IMR-90 (cell line): ENCODE measurements around the gene IGFBPL1. TPM values are rescaled to one million over a fixed set of nuclear protein-coding genes. Genes with fewer than 3 reads are reported as not detected.

Experiments used
- ATAC-seq: fragments of 200-7000 bp; cut with Tn5 transposase; 2 replicates; pipeline ENCODE4 v1.9.1; 2020; ENCODE audit warnings: low read depth, mild to moderate bottlenecking, moderate library complexity
- BruUV-seq: library from RNA; stranded (reverse); fragments of 400-500 nt; replicated peaks from 2 replicates; lab custom pipeline; 2021; lab: Mats Ljungman, UMichigan
- CTCF ChIA-PET: fragments of 300-600 bp; formaldehyde crosslinking; extraction: SDS; loops from one replicate; lab custom pipeline; 2021; ENCODE audit warnings: antibody characterized with exemption; lab: Yijun Ruan, JAX
- POLR2A ChIA-PET: fragments of 300-600 bp; sonication (Branson Sonifier 250); formaldehyde crosslinking; loops from one replicate; lab custom pipeline; 2022; ENCODE audit warnings: antibody characterized with exemption; ENCODE audit not compliant: unreplicated experiment; lab: Charles Lee
- DNase-seq: peaks from one replicate; pipeline ENCODE4 v3.0.0; 2013
- H2AFZ ChIP-seq: replicated peaks from 2 replicates; pipeline ENCODE3; 2013; ENCODE audit warnings: low read length, mild to moderate bottlenecking; ENCODE audit not compliant: poor library complexity
- H2AK5ac ChIP-seq: 2 replicates; pipeline ENCODE4 v1.6.1; 2013; ENCODE audit warnings: low read depth, low read length, inconsistent platforms
- H2AK9ac ChIP-seq: replicated peaks from 2 replicates; pipeline ENCODE3; 2013; ENCODE audit warnings: mild to moderate bottlenecking, low read depth, low read length, moderate library complexity; ENCODE audit not compliant: poor library complexity
- H2BK120ac ChIP-seq: 2 replicates; pipeline ENCODE4 v1.6.1; 2013; ENCODE audit warnings: low read depth, low read length, inconsistent platforms
- H2BK15ac ChIP-seq: 3 replicates; pipeline ENCODE4 v1.6.1; 2013; ENCODE audit warnings: low read depth, low read length, inconsistent platforms
- H2BK20ac ChIP-seq: 2 replicates; pipeline ENCODE4 v1.6.1; 2013; ENCODE audit warnings: low read depth, mild to moderate bottlenecking, inconsistent platforms, low read length, moderate library complexity
- H2BK5ac ChIP-seq: 2 replicates; pipeline ENCODE4 v1.6.1; 2013; ENCODE audit warnings: mild to moderate bottlenecking, low read depth, low read length, inconsistent platforms; ENCODE audit not compliant: poor library complexity, severe bottlenecking
- H3K14ac ChIP-seq: replicated peaks from 2 replicates; pipeline ENCODE4 v1.6.1; 2013; ENCODE audit warnings: low read depth, low read length, inconsistent platforms
- H3K18ac ChIP-seq: 2 replicates; pipeline ENCODE4 v1.6.1; 2013; ENCODE audit warnings: low read depth, low read length, control low read depth
- H3K23ac ChIP-seq: 2 replicates; pipeline ENCODE4 v1.6.1; 2013; ENCODE audit warnings: low read depth, low read length, inconsistent platforms
- H3K27ac ChIP-seq: 2 replicates; pipeline ENCODE4 v1.5.1; 2013; ENCODE audit warnings: mild to moderate bottlenecking, control low read depth, low read length; ENCODE audit not compliant: insufficient read depth
- H3K27me3 ChIP-seq: 2 replicates; pipeline ENCODE4 v1.6.1; 2013; ENCODE audit warnings: low read length; ENCODE audit not compliant: control insufficient read depth, insufficient read depth
- H3K36me3 ChIP-seq: 2 replicates; pipeline ENCODE4 v1.6.1; 2013; ENCODE audit warnings: low read length, mixed read lengths; ENCODE audit not compliant: control insufficient read depth, insufficient read depth
- H3K4ac ChIP-seq: 2 replicates; pipeline ENCODE4 v1.6.1; 2013; ENCODE audit warnings: low read depth, low read length, inconsistent platforms
- H3K4me1 ChIP-seq: 2 replicates; pipeline ENCODE4 v1.6.1; 2013; ENCODE audit warnings: low read length, mixed read lengths; ENCODE audit not compliant: control insufficient read depth, insufficient read depth
- H3K4me2 ChIP-seq: 2 replicates; pipeline ENCODE4 v1.6.1; 2013; ENCODE audit warnings: low read depth, mild to moderate bottlenecking, control low read depth, low read length, moderate library complexity
- H3K4me3 ChIP-seq: 2 replicates; pipeline ENCODE4 v1.5.1; 2013; ENCODE audit warnings: low read depth, mild to moderate bottlenecking, control low read depth, low read length, moderate library complexity; ENCODE audit not compliant: insufficient read depth
- H3K56ac ChIP-seq: 2 replicates; pipeline ENCODE4 v1.6.1; 2013; ENCODE audit warnings: low read length, inconsistent platforms; ENCODE audit not compliant: insufficient read depth; ENCODE audit errors: extremely low read depth
- H3K79me1 ChIP-seq, 2 experiments: 2 replicates each; pipeline ENCODE4 v1.6.1; 2013; ENCODE audit warnings: low read length in 2 of 2, inconsistent platforms in 1 of 2, low read depth in 1 of 2
- H3K9ac ChIP-seq: 2 replicates; pipeline ENCODE4 v1.6.1; 2013; ENCODE audit warnings: low read depth, low read length, control low read depth
- H3K9me1 ChIP-seq: 2 replicates; pipeline ENCODE4 v1.6.1; 2013; ENCODE audit warnings: low read length, inconsistent platforms; ENCODE audit not compliant: insufficient read depth
- H3K9me3 ChIP-seq: 2 replicates; pipeline ENCODE4 v1.6.1; 2013; ENCODE audit warnings: low read length; ENCODE audit not compliant: control insufficient read depth, insufficient read depth
- H4K20me1 ChIP-seq: 2 replicates; pipeline ENCODE4 v1.6.1; 2013; ENCODE audit warnings: low read length, inconsistent platforms; ENCODE audit not compliant: insufficient read depth
- H4K5ac ChIP-seq: 2 replicates; pipeline ENCODE4 v1.6.1; 2013; ENCODE audit warnings: mild to moderate bottlenecking, low read depth, low read length, control low read depth
- H4K8ac ChIP-seq, 2 experiments: 2 replicates each; pipeline ENCODE4 v1.6.1; 2013; ENCODE audit warnings: low read depth in 2 of 2, low read length in 2 of 2, control low read depth in 1 of 2, inconsistent platforms in 1 of 2
- H4K91ac ChIP-seq: 2 replicates; pipeline ENCODE4 v1.6.1; 2013; ENCODE audit warnings: low read depth, low read length, inconsistent platforms; ENCODE audit not compliant: insufficient read depth
- BHLHE40 ChIP-seq: fragments of 150-350 bp; IDR thresholded peaks from 2 replicates; pipeline ENCODE4 v1.6.1; 2016; ENCODE audit warnings: mild to moderate bottlenecking, low read depth, low read length
- CEBPB ChIP-seq: IDR thresholded peaks from 2 replicates; pipeline ENCODE4 v1.6.1; 2012; ENCODE audit warnings: low read depth, low read length, improper control_type of control experiment
- CHD1 ChIP-seq: IDR thresholded peaks from 2 replicates; pipeline ENCODE4 v1.6.1; 2012; ENCODE audit warnings: low read depth, low read length, improper control_type of control experiment
- FOS ChIP-seq: fragments of 150-350 bp; IDR thresholded peaks from 2 replicates; pipeline ENCODE4 v1.6.1; 2016; ENCODE audit warnings: low read depth, low read length
- MAFK ChIP-seq: IDR thresholded peaks from 2 replicates; pipeline ENCODE4 v1.6.1; 2012; ENCODE audit warnings: low read depth, low read length, improper control_type of control experiment
- MAZ ChIP-seq: IDR thresholded peaks from 2 replicates; pipeline ENCODE4 v1.6.1; 2012; ENCODE audit warnings: low read depth, mild to moderate bottlenecking, low read length, improper control_type of control experiment, moderate library complexity, borderline replicate concordance
- MXI1 ChIP-seq: IDR thresholded peaks from 2 replicates; pipeline ENCODE4 v1.6.1; 2012; ENCODE audit warnings: low read depth, mild to moderate bottlenecking, low read length, moderate library complexity, borderline replicate concordance
- NFE2L2 ChIP-seq: fragments of 150-350 bp; IDR thresholded peaks from 2 replicates; pipeline ENCODE4 v1.6.1; 2016; ENCODE audit warnings: low read depth, mild to moderate bottlenecking, low read length
- POLR2A ChIP-seq: IDR thresholded peaks from 2 replicates; pipeline ENCODE4 v1.6.1; 2012; ENCODE audit warnings: mild to moderate bottlenecking, low read depth, low read length
- RAD21 ChIP-seq: IDR thresholded peaks from 2 replicates; pipeline ENCODE4 v1.6.1; 2012; ENCODE audit warnings: low read length, improper control_type of control experiment
- RCOR1 ChIP-seq: IDR thresholded peaks from 2 replicates; pipeline ENCODE4 v1.6.1; 2012; ENCODE audit warnings: mild to moderate bottlenecking, low read length, improper control_type of control experiment; ENCODE audit not compliant: insufficient replicate concordance
- RFX5 ChIP-seq: IDR thresholded peaks from 2 replicates; pipeline ENCODE4 v1.8.0; 2012; ENCODE audit warnings: low read depth, mild to moderate bottlenecking, low read length, moderate library complexity
- SMC3 ChIP-seq: fragments of 150-350 bp; IDR thresholded peaks from 2 replicates; pipeline ENCODE4 v1.6.1; 2016; ENCODE audit warnings: low read depth, mild to moderate bottlenecking, antibody characterized with exemption, low read length, moderate library complexity
- WGBS, 2 experiments: methylation state at CpG; one replicate each; pipeline versions ENCODE4 v1.1.5 to v1.1.7; 2013; ENCODE audit warnings: missing lambda C conversion rate in 2 of 2; ENCODE audit not compliant: insufficient read length in 1 of 2; ENCODE audit errors: extremely low coverage in 2 of 2; 5-methylcytosine and 5-hydroxymethylcytosine counted together
- dilution Hi-C: fragments of 300-500 bp; cut with HindIII; formaldehyde crosslinking; loops from one replicate; pipeline ENCODE4 v1.14.3; 2018; ENCODE audit warnings: low sequenced_read_pairs; ENCODE audit not compliant: unreplicated experiment
- in situ Hi-C: fragments of 300-500 bp; cut with MboI; formaldehyde crosslinking; loops from 3 replicates; pipeline ENCODE4 v1.14.3; 2019; ENCODE audit warnings: low sequenced_read_pairs, inconsistent platforms, mixed read lengths
- intact Hi-C: fragments of 100-400 bp; cut with micrococcal nuclease; formaldehyde crosslinking; loops from 2 replicates; pipeline ENCODE4 v1.10.0; 2022
- polyA plus RNA-seq, 3 experiments: library from polyadenylated mRNA; depleted of rRNA; stranded (reverse); fragments of >200 nt; gene quantifications; 2 replicates each; pipeline ENCODE4 v1.2.3, GENCODE V29; 2012; ENCODE audit warnings: low replicate concordance in 1 of 3
- total RNA-seq: library from RNA; depleted of rRNA; stranded (reverse); fragments of >200 nt; gene quantifications from 2 replicates; pipeline ENCODE4 v1.2.3, GENCODE V29; 2012
- TF ChIP-seq, protein P1 (sequence below): conservative IDR thresholded peaks from 2 replicates; pipeline ENCODE4 v1.5.1; 2012; ENCODE audit warnings: mild to moderate bottlenecking, low read depth, low read length, improper control_type of control experiment
- TF ChIP-seq, protein P2 (sequence below): fragments of 150-350 bp; IDR thresholded peaks from 2 replicates; pipeline ENCODE4 v1.6.1; 2016; ENCODE audit warnings: low read depth, mild to moderate bottlenecking, low read length, moderate library complexity, borderline replicate concordance
- TF ChIP-seq, protein P3 (sequence below): fragments of 150-350 bp; IDR thresholded peaks from 2 replicates; pipeline ENCODE4 v1.6.1; 2017; ENCODE audit warnings: mild to moderate bottlenecking, antibody characterized with exemption, low read length, low read depth

The IGFBPL1 gene
- total and polyA plus RNA-seq, 2 of the 4 experiments (the other 2 are of a cell fraction) = not detected

DNA sequence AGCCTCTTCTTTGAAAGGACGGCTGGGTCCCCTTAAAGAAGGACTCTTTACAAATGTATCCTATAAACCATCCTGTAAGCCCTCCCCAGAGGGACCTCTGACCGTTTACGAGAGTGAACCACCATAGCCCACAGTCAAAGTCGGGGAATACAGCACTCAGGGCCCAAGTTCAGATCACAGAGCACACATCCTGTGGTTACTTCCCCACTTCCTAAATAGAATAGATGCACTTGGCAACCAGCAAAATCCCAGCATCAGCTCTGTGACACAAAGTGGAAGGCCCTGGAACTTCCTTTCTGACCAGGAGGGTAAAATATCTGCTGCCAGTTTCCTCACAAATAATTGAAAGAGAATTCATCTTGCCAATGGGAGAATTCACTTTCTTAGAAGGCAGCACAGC, 6.9 kb upstream of the IGFBPL1 start:
- no peak overlapping the region for H3K4me3 ChIP-seq
- dilution Hi-C loops (no loop called here), in situ Hi-C loops (no loop called here), intact Hi-C loops (no loop called here)
- H2AFZ ChIP-seq = no peak overlapping the region
- H3K79me1 ChIP-seq = no peaks in the 10 kb centered on the region
- H2BK120ac ChIP-seq = no peak overlapping the region
- no peak overlapping the region for H2BK15ac ChIP-seq
- no peak for DNase-seq
- H3K36me3 ChIP-seq = no peaks in the 10 kb centered on the region
- no peak overlapping the region for H2AK9ac ChIP-seq
- ChIA-PET POLR2A (no interaction called here), CTCF (no interaction called here)
- H3K4me2 ChIP-seq = no peak overlapping the region
- H2BK20ac ChIP-seq = no peak overlapping the region
- no peak overlapping the region for H3K27ac ChIP-seq
- no peak overlapping the region for H4K5ac ChIP-seq
- H3K9me3 ChIP-seq = no peaks in the 10 kb centered on the region
- no TSS peak for BruUV-seq
- H3K4ac ChIP-seq = no peak overlapping the region
- peaks cover 36% of the 10 kb centered on the region for H3K27me3 ChIP-seq
- H3K14ac ChIP-seq = no peak overlapping the region
- H3K56ac ChIP-seq = no peak overlapping the region
- no CpG with 5 or more reads among the region's 4 CpGs for WGBS, 2 experiments
- no peak overlapping the region for H3K23ac ChIP-seq
- H4K8ac ChIP-seq = no peak overlapping the region
- H3K9me1 ChIP-seq = no peaks in the 10 kb centered on the region
- H3K4me1 ChIP-seq = peaks cover 5% of the 10 kb centered on the region; the same call in 1 of the 2 replicates
- H3K18ac ChIP-seq = no peak overlapping the region
- no peak overlapping the region for H4K91ac ChIP-seq
- H2BK5ac ChIP-seq = no peak overlapping the region
- H2AK5ac ChIP-seq = no peak overlapping the region
- ATAC-seq = no peak
- no peaks in the 10 kb centered on the region for H4K20me1 ChIP-seq
- TF ChIP-seq FOS = no peak
- TF ChIP-seq NFE2L2 = no peak
- no peak for TF ChIP-seq POLR2A
- TF ChIP-seq, protein P1, sequence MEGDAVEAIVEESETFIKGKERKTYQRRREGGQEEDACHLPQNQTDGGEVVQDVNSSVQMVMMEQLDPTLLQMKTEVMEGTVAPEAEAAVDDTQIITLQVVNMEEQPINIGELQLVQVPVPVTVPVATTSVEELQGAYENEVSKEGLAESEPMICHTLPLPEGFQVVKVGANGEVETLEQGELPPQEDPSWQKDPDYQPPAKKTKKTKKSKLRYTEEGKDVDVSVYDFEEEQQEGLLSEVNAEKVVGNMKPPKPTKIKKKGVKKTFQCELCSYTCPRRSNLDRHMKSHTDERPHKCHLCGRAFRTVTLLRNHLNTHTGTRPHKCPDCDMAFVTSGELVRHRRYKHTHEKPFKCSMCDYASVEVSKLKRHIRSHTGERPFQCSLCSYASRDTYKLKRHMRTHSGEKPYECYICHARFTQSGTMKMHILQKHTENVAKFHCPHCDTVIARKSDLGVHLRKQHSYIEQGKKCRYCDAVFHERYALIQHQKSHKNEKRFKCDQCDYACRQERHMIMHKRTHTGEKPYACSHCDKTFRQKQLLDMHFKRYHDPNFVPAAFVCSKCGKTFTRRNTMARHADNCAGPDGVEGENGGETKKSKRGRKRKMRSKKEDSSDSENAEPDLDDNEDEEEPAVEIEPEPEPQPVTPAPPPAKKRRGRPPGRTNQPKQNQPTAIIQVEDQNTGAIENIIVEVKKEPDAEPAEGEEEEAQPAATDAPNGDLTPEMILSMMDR = no peak
- no peak for TF ChIP-seq RFX5
- no peak for TF ChIP-seq MXI1
- TF ChIP-seq, protein P2, sequence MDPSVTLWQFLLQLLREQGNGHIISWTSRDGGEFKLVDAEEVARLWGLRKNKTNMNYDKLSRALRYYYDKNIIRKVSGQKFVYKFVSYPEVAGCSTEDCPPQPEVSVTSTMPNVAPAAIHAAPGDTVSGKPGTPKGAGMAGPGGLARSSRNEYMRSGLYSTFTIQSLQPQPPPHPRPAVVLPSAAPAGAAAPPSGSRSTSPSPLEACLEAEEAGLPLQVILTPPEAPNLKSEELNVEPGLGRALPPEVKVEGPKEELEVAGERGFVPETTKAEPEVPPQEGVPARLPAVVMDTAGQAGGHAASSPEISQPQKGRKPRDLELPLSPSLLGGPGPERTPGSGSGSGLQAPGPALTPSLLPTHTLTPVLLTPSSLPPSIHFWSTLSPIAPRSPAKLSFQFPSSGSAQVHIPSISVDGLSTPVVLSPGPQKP = no peak
- TF ChIP-seq RAD21 = no peak
- no peak for TF ChIP-seq CEBPB
- TF ChIP-seq SMC3 = no peak
- no peak for TF ChIP-seq MAFK
- TF ChIP-seq BHLHE40 = no peak
- TF ChIP-seq, protein P3, sequence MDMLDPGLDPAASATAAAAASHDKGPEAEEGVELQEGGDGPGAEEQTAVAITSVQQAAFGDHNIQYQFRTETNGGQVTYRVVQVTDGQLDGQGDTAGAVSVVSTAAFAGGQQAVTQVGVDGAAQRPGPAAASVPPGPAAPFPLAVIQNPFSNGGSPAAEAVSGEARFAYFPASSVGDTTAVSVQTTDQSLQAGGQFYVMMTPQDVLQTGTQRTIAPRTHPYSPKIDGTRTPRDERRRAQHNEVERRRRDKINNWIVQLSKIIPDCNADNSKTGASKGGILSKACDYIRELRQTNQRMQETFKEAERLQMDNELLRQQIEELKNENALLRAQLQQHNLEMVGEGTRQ = no peak
- no peak for TF ChIP-seq MAZ
- no peak for TF ChIP-seq CHD1
- no peak for TF ChIP-seq RCOR1
- no peak overlapping the region for H3K9ac ChIP-seq
